ENCODE results near the gene CCDC138. TPM values are rescaled to one million over a fixed set of nuclear protein-coding genes. Genes with fewer than 3 reads are reported as not detected.

CCDC138 gene
- total RNA-seq, 1 donor from 2014 or later: 6.0 TPM

DNA sequence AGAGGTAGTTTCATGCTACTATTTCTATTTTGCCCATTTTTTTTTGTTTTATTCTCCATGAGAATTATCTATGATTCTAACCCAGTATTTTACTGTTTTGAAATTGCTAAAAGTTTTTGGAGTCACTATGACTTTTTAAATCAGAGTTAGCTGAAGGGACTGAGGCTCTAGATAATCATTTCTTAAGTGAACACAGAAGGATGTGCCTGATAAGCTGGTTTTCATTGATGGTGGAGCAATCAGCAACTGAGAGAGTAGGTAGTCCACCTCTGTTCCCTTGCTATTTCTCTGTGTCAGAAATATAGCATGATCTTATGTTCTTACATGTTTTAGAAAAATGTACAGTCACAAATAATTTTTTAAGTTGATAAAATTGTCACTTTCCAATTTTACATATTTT lies 59.4 kb downstream of the CCDC138 start:
- H3K4me1 Mint-ChIP-seq (ENCODE audit: unreplicated experiment): no peaks in the 10 kb centered on the region

DNA sequence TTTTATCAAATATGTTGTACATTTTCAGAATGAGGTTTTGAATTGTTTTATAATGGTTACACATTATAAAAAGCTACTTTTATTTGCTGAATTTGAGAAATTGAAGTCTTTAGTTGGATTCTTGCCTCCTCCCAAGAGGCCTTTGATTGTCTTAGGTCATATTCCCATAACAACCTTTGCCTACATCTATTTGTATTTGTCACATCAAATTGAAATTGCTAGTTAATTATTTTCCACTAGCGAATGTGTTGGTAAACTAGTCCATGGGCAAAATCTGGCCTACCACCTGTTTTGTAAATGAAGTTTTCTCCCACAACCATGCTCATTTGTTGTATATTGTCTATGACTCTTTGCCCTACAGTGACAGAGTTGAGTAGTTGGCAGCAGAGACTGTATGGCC lies 60.4 kb downstream of the CCDC138 start:
- Mint-ChIP-seq H3K36me3 (ENCODE audit: unreplicated experiment) (peaks cover 15% of the 10 kb centered on the region), H3K4me1 (ENCODE audit: unreplicated experiment) (no peaks in the 10 kb centered on the region), H3K9me3 (ENCODE audit: unreplicated experiment) (no peaks in the 10 kb centered on the region), H3K27me3 (ENCODE audit: unreplicated experiment) (no peaks in the 10 kb centered on the region), H3K4me3 (ENCODE audit: unreplicated experiment) (no peak overlapping the region), H3K27ac (ENCODE audit: unreplicated experiment) (no peak overlapping the region)
- no peak for TF ChIP-seq CTCF (IDR thresholded peaks at IDR 0.05)
- no peak for DNase-seq (ENCODE audit: extremely low spot score, unreplicated experiment)

More for the DNA sequence above, 59.4 kb downstream of the CCDC138 start:
- no peak for TF ChIP-seq CTCF (IDR thresholded peaks at IDR 0.05)
- H3K27ac Mint-ChIP-seq (ENCODE audit: unreplicated experiment): no peak overlapping the region
- H3K9me3 Mint-ChIP-seq (ENCODE audit: unreplicated experiment): peaks cover 10% of the 10 kb centered on the region
- H3K27me3 Mint-ChIP-seq (ENCODE audit: unreplicated experiment): no peaks in the 10 kb centered on the region
- H3K4me3 Mint-ChIP-seq (ENCODE audit: unreplicated experiment): no peak overlapping the region
- H3K36me3 Mint-ChIP-seq (ENCODE audit: unreplicated experiment): peaks cover 22% of the 10 kb centered on the region
- DNase-seq (ENCODE audit: extremely low spot score, unreplicated experiment): no peak

DNA sequence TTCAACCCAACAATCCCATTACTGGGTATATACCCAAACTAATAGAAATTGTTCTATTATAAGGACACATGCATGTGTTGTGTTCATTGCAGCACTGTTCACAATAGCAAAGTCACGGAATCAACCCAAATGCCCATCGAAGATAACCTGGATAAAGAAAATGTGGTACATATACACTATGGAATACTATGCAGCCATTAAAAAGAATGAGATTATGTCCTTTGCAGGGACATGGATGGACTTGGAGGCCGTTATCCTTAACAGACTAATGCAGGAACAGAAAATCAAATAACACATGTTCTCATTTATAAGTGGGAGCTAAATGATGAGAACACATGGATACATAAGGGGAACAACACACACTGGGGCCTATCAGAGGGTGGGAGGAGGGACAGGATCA lies 65.8 kb downstream of the CCDC138 start:
- no peaks in the 10 kb centered on the region for H3K9me3 Mint-ChIP-seq (ENCODE audit: unreplicated experiment)
- H3K36me3 Mint-ChIP-seq (ENCODE audit: unreplicated experiment): peaks cover 13% of the 10 kb centered on the region
- no peak for DNase-seq (ENCODE audit: extremely low spot score, unreplicated experiment)
- no peak overlapping the region for H3K4me3 Mint-ChIP-seq (ENCODE audit: unreplicated experiment)
- no peak overlapping the region for H3K27ac Mint-ChIP-seq (ENCODE audit: unreplicated experiment)
- no peaks in the 10 kb centered on the region for H3K27me3 Mint-ChIP-seq (ENCODE audit: unreplicated experiment)
- peaks cover 2% of the 10 kb centered on the region for H3K4me1 Mint-ChIP-seq (ENCODE audit: unreplicated experiment)
- no peak for TF ChIP-seq CTCF (IDR thresholded peaks at IDR 0.05)

GRCh38 chr2:108853421-108853820 lies 66.8 kb downstream of the CCDC138 start:
- TF ChIP-seq CTCF (IDR thresholded peaks at IDR 0.05): no peak
- H3K9me3 Mint-ChIP-seq (ENCODE audit: unreplicated experiment): no peaks in the 10 kb centered on the region
- no peak overlapping the region for H3K27ac Mint-ChIP-seq (ENCODE audit: unreplicated experiment)

DNA sequence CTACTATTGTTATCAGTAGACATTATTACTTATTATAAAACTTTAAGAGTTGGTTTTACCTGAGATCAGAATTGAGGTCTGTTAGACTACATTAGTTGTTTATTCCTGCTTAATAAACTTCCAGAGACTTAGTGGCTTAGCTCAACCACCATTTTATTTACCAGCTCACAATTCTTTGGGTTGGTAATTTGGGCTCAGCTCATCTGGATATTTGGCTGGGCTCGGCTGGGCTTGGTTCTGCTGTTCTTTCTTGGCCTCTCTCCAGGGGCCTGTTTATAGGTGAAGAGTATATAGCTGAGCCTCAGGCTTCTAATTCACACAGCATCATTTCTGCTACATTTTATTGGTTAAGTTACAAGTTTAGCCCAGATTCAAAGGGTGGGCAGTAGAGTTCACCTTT lies 67.9 kb downstream of the CCDC138 start:
- H3K27me3 Mint-ChIP-seq (ENCODE audit: unreplicated experiment): no peaks in the 10 kb centered on the region
- no peak for DNase-seq (ENCODE audit: extremely low spot score, unreplicated experiment)
- no peak overlapping the region for H3K4me3 Mint-ChIP-seq (ENCODE audit: unreplicated experiment)
- no peak overlapping the region for H3K27ac Mint-ChIP-seq (ENCODE audit: unreplicated experiment)
- TF ChIP-seq CTCF (IDR thresholded peaks at IDR 0.05): no peak
- H3K36me3 Mint-ChIP-seq (ENCODE audit: unreplicated experiment): peaks cover 19% of the 10 kb centered on the region
- peaks cover 6% of the 10 kb centered on the region for H3K9me3 Mint-ChIP-seq (ENCODE audit: unreplicated experiment)
- peaks cover 2% of the 10 kb centered on the region for H3K4me1 Mint-ChIP-seq (ENCODE audit: unreplicated experiment)

More at GRCh38 chr2:108853421-108853820, 66.8 kb downstream of the CCDC138 start:
- H3K4me1 Mint-ChIP-seq (ENCODE audit: unreplicated experiment): peaks cover 2% of the 10 kb centered on the region
- no peak overlapping the region for H3K4me3 Mint-ChIP-seq (ENCODE audit: unreplicated experiment)
- no peak for DNase-seq (ENCODE audit: extremely low spot score, unreplicated experiment)
- H3K27me3 Mint-ChIP-seq (ENCODE audit: unreplicated experiment): no peaks in the 10 kb centered on the region
- peaks cover 15% of the 10 kb centered on the region for H3K36me3 Mint-ChIP-seq (ENCODE audit: unreplicated experiment)
